ENCODE results near the gene SOCS4. TPM values are rescaled to one million over a fixed set of nuclear protein-coding genes. Genes with fewer than 3 reads are reported as not detected.

The SOCS4 gene
- total RNA-seq, 2 experiments from 2014 or later, result 23.0 to 37.3 TPM

DNA sequence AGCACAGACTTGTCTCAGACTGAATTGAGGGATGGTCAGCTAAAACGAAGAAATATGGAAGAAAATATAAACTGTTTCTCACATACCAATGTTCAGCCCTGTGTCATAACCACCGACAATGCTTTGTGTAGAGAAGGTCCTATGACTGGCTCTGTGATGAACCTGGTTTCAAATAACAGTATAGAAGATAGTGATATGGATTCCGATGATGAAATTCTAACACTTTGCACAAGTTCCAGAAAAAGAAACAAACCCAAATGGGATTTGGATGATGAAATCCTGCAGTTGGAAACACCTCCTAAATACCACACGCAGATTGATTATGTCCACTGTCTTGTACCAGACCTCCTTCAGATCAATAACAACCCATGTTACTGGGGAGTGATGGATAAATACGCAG is 16.5 kb downstream of the SOCS4 start:
- Histone ChIP-seq H3K9me3 (ENCODE audit: low read length) (no peaks in the 10 kb centered on the region; the same call in 1 of the 2 replicates), H3K36me3 (ENCODE audit: insufficient read depth, low read length) (peaks cover 64% of the 10 kb centered on the region), H2AFZ (ENCODE audit: low read length) (no peak overlapping the region), H3K4me2 (ENCODE audit: low read length) (no peak overlapping the region), H4K20me1 (ENCODE audit: insufficient read depth, low read length) (no peaks in the 10 kb centered on the region), H3K4me3 (ENCODE audit: low read depth, low read length, poor library complexity, severe bottlenecking) (no peak overlapping the region), H3K27ac (ENCODE audit: low read depth, low read length, poor library complexity, severe bottlenecking) (no peak overlapping the region), H3K79me2 (ENCODE audit: insufficient read depth, low read depth, low read length) (peaks cover 27% of the 10 kb centered on the region), H3K9me2 (ENCODE audit: insufficient read depth, low read length) (no peaks in the 10 kb centered on the region), H3K4me1 (ENCODE audit: insufficient read depth, low read length, poor library complexity, severe bottlenecking) (no peaks in the 10 kb centered on the region)
- CTCF ChIA-PET (ENCODE audit: unreplicated experiment), result no interaction called here
- BruUV-seq (replicated peaks), result TSS peak; percentile 15
- TF ChIP-seq EZH2phosphoT487 (IDR thresholded peaks at IDR 0.05; ENCODE audit: borderline replicate concordance, low read depth, low read length), result no peak
- TF ChIP-seq, protein P1, sequence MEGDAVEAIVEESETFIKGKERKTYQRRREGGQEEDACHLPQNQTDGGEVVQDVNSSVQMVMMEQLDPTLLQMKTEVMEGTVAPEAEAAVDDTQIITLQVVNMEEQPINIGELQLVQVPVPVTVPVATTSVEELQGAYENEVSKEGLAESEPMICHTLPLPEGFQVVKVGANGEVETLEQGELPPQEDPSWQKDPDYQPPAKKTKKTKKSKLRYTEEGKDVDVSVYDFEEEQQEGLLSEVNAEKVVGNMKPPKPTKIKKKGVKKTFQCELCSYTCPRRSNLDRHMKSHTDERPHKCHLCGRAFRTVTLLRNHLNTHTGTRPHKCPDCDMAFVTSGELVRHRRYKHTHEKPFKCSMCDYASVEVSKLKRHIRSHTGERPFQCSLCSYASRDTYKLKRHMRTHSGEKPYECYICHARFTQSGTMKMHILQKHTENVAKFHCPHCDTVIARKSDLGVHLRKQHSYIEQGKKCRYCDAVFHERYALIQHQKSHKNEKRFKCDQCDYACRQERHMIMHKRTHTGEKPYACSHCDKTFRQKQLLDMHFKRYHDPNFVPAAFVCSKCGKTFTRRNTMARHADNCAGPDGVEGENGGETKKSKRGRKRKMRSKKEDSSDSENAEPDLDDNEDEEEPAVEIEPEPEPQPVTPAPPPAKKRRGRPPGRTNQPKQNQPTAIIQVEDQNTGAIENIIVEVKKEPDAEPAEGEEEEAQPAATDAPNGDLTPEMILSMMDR (conservative IDR thresholded peaks at IDR 0.05; ENCODE audit: low read length), result no peak
- intact Hi-C loops (cut with micrococcal nuclease; ENCODE audit: unreplicated experiment), result no loop called here
- POLR2A ChIA-PET, result interaction anchor here (2.7 kb wide), 1 partner anchor 16 kb away, joined by 19 read pairs; the partner anchor contains the start of genes SOCS4 and WDHD1
- no peak for DNase-seq (ENCODE audit: low spot score)

DNA sequence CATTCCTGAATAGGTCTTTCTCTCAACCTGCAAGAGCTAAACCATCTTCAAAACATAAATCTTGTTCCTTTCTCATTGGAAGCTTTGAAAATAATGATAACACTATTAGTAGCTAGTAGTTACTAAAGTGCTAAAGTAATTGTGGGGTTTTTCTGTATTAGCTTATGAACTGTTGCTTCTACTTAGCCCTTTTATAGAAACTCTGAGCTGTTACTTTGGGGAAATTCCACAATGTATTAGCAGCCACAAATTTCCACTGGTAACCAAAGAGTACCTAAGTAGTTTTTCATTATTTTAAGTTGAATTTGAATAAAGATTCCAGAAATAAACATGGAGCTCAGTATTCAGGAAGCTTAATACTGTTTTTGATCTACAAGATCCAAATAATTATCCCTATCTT is 18.1 kb downstream of the SOCS4 start:
- ChIA-PET CTCF (ENCODE audit: unreplicated experiment) (no interaction called here), POLR2A (interaction anchor here (0.5 to 2.7 kb wide), 10 partner anchors 8 to 606 kb away, joined by 3 to 19 read pairs (median 4); partner anchors contain the start of genes SOCS4 and WDHD1)
- no TSS peak for BruUV-seq (replicated peaks)
- H2AFZ ChIP-seq (ENCODE audit: low read length), result no peak overlapping the region
- no peak overlapping the region for H3K27ac ChIP-seq (ENCODE audit: low read depth, low read length, poor library complexity, severe bottlenecking)
- no peaks in the 10 kb centered on the region for H3K9me2 ChIP-seq (ENCODE audit: insufficient read depth, low read length)
- TF ChIP-seq, protein P1 (conservative IDR thresholded peaks at IDR 0.05; ENCODE audit: low read length), result no peak
- no peak for TF ChIP-seq EZH2phosphoT487 (IDR thresholded peaks at IDR 0.05; ENCODE audit: borderline replicate concordance, low read depth, low read length)
- no peaks in the 10 kb centered on the region for H4K20me1 ChIP-seq (ENCODE audit: insufficient read depth, low read length)
- H3K79me2 ChIP-seq (ENCODE audit: insufficient read depth, low read depth, low read length), result peaks cover 13% of the 10 kb centered on the region; the same call in 1 of the 2 replicates
- H3K4me1 ChIP-seq (ENCODE audit: insufficient read depth, low read length, poor library complexity, severe bottlenecking), result no peaks in the 10 kb centered on the region
- no peak for DNase-seq (ENCODE audit: low spot score)
- H3K4me3 ChIP-seq (ENCODE audit: low read depth, low read length, poor library complexity, severe bottlenecking), result no peak overlapping the region
- no peak overlapping the region for H3K4me2 ChIP-seq (ENCODE audit: low read length)
- peaks cover 48% of the 10 kb centered on the region for H3K36me3 ChIP-seq (ENCODE audit: insufficient read depth, low read length)
- intact Hi-C loops (cut with micrococcal nuclease; ENCODE audit: unreplicated experiment), result no loop called here
- H3K9me3 ChIP-seq (ENCODE audit: low read length), result no peaks in the 10 kb centered on the region

DNA sequence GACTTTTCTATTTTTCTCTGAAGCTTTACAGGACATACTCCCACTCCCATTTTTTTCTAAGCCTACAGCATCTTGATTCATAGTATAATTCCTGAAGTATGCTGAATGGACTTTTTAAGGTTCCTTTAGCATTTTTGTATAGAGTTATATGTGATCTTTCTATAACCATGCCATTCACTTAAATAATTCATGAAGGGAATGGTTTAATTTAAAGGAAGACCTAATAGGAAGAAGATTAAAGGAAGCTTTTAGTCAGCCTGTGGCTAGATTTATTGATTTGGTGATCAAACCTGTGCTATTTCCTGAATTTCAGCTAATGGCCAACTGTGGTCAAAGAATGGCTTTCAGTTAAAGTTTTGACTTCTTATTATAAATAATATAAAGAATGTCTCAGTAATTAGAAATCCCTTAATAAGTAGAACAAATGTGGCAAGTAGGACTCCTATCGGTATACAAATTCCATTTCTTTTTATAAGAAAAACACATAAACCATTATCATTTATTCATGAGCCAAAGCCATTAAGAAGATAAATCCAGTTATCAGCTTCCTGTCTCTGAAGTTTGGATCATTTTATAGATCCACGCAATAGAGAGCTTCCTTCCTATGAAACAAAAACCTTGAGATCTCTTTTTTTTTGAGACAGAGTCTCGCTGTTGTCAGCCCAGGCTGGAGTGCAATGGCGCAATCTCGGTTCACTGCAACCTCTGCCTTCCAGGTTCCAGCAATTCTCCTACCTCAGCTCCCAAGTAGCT is 20.4 kb downstream of the SOCS4 start:
- ChIA-PET CTCF (ENCODE audit: unreplicated experiment) (interaction anchor here (0.6 kb wide), 1 partner anchor 48 kb away, joined by 3 read pairs; no protein-coding TSS in a partner anchor), POLR2A (interaction anchor here (0.7 to 2.3 kb wide), 5 partner anchors 10 to 22 kb away, joined by 3 to 9 read pairs (median 4); partner anchors contain the start of genes SOCS4 and WDHD1)
- TF ChIP-seq, protein P1 (conservative IDR thresholded peaks at IDR 0.05; ENCODE audit: low read length), result no peak
- no peak overlapping the region for H3K4me3 ChIP-seq (ENCODE audit: low read depth, low read length, poor library complexity, severe bottlenecking)
- no peaks in the 10 kb centered on the region for H3K9me2 ChIP-seq (ENCODE audit: insufficient read depth, low read length)
- H3K27ac ChIP-seq (ENCODE audit: low read depth, low read length, poor library complexity, severe bottlenecking), result no peak overlapping the region
- BruUV-seq (replicated peaks), result no TSS peak
- H2AFZ ChIP-seq (ENCODE audit: low read length), result no peak overlapping the region
- H4K20me1 ChIP-seq (ENCODE audit: insufficient read depth, low read length), result peaks cover 4% of the 10 kb centered on the region
- peaks cover 6% of the 10 kb centered on the region for H3K4me1 ChIP-seq (ENCODE audit: insufficient read depth, low read length, poor library complexity, severe bottlenecking)
- H3K4me2 ChIP-seq (ENCODE audit: low read length), result no peak overlapping the region
- H3K79me2 ChIP-seq (ENCODE audit: insufficient read depth, low read depth, low read length), result peaks cover 10% of the 10 kb centered on the region
- H3K36me3 ChIP-seq (ENCODE audit: insufficient read depth, low read length), result peaks cover 33% of the 10 kb centered on the region
- no peak for DNase-seq (ENCODE audit: low spot score)
- intact Hi-C loops (cut with micrococcal nuclease; ENCODE audit: unreplicated experiment), result no loop called here
- H3K9me3 ChIP-seq (ENCODE audit: low read length), result no peaks in the 10 kb centered on the region
